GM19193 (cell line): ENCODE data around the gene RFLNA.

ENCODE experiments used
- POLR2A ChIP-seq: IDR thresholded peaks from 4 replicates; pipeline ENCODE4 v1.6.1; 2011; ENCODE audit not compliant: insufficient read depth, insufficient read length; ENCODE audit errors: extremely low read depth

The RFLNA gene

GRCh38 chr12:124277394-124278241 lies 17.3 kb upstream of the RFLNA start:
- TF ChIP-seq POLR2A, result no peak

DNA sequence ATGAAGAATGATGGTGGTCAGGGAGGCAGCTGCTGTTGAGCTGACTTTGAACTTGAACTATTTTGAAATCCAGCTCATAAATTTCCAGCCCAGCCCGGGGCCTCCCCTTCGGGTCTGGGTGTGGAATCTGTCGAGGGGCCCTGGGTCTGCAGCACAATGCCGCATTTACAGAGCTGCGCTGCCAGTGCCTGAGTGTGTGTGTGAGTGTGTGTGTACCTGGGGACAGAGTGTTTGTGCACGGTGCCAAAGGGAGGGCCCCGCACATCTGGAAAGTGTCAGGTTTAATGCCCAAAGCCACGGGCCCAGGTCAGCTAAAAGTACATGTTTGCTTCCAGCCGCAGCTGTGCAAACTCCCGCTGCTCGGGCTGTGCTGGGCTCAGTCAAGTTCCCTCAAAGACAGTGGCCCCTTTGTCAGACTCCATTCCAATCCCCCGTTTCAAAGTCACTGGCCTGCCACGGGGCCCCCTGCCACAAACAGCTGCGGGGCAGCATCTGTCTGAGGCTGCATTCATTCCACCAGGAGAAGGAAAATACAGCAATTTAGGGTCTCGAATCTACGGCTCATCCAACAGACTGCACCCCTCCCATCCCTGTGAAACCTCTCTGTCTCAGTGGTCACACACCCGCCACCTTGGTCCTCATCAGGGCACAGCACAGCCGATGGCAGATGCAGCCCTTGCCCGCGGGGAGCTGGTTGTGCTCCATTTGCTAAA lies 16.3 kb upstream of the RFLNA start:
- no peak for TF ChIP-seq POLR2A

DNA sequence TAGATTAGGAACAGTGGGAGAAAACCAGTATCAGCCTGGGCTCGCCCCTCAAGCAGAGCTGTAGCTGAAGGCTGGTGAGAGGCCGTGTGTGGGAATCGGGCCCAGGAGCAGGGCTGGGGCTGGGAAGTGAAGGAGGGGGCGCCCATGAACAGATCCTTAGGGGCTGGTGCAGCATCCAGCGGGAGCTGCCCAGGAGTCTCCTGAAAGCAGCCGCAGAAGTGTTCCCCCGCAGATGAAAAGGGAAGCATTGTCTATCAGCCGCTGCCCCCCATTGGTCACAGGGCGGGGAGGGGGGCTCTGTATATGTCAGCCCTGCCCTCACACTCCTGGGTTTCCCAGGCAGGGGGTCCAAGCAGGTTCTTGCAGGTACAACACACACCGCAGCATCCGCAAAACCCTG lies 15.6 kb upstream of the RFLNA start:
- no peak for TF ChIP-seq POLR2A

DNA sequence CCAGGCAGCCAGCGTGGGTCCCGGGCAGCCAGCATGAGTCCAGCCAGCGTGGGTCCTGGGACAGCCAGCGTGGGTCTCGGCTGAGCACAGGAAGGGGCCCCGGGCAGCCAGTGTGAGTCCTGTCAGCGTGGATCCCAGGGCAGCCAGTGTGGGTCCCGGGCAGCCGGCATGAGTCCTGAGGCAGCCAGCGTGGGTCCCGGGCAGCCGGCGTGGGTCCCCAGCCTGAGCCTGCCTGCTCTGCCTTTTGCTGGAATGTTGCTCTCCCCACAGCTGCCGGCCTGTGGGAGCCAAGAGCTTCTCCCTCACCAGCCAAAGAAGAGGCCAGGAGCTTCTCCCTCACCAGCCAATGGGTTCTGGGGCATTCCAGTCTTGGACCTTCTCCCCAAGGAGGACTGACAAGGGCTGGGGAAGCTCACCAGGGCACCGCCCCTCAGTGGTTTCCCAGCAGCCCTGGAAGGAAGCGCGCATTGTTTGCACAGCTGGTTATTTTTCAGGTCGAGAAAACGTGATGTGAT lies 15.0 kb upstream of the RFLNA start:
- TF ChIP-seq POLR2A, result no peak

DNA sequence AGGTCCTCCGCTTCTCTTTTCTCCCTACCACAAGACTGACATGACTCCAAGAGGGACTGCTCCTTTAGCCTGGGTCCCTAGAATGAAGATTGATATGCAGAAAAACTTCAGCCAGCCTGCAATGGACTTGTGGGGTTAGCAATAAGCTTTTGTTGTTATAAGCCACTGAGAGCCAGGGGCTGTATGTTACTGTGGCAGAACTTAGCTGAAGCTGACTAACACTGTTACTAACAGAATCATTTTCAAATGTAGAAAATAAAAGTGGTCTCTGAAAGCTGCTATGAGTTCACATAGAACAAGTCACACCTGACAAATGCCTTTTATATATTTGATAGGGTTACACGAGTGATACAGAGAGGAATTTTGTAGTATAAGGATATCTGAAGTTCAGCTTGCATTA lies 13.6 kb upstream of the RFLNA start:
- no peak for TF ChIP-seq POLR2A

- no peak for TF ChIP-seq POLR2A
These were observed 12.6 kb upstream of the RFLNA start for GRCh38 chr12:124282287-124282686.

GRCh38 chr12:124283326-124283725 lies 11.6 kb upstream of the RFLNA start:
- TF ChIP-seq POLR2A, result no peak

GRCh38 chr12:124284368-124284767 lies 10.5 kb upstream of the RFLNA start:
- TF ChIP-seq POLR2A, result no peak

DNA sequence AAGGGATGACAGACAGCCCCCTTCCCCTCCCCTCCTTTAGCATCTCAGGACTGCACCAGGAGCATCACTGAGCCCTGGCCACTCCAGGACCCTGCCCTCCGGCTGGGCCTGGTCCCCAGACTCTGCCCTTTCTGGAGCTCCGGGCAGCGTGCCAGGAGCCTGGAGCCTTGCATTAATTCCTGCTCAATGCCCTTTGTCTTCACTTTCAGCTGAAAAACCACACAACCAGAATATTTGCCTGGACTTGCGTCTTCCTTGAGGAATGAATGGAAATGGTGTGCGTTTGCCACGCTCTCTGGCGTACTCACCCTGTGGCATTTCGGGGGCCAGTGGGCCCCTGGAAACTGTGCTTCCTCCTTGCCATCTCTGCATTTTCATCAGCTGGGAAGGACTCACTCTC lies 8.5 kb upstream of the RFLNA start:
- no peak for TF ChIP-seq POLR2A

GRCh38 chr12:124286971-124287370 lies 7.9 kb upstream of the RFLNA start:
- TF ChIP-seq POLR2A, result no peak

DNA sequence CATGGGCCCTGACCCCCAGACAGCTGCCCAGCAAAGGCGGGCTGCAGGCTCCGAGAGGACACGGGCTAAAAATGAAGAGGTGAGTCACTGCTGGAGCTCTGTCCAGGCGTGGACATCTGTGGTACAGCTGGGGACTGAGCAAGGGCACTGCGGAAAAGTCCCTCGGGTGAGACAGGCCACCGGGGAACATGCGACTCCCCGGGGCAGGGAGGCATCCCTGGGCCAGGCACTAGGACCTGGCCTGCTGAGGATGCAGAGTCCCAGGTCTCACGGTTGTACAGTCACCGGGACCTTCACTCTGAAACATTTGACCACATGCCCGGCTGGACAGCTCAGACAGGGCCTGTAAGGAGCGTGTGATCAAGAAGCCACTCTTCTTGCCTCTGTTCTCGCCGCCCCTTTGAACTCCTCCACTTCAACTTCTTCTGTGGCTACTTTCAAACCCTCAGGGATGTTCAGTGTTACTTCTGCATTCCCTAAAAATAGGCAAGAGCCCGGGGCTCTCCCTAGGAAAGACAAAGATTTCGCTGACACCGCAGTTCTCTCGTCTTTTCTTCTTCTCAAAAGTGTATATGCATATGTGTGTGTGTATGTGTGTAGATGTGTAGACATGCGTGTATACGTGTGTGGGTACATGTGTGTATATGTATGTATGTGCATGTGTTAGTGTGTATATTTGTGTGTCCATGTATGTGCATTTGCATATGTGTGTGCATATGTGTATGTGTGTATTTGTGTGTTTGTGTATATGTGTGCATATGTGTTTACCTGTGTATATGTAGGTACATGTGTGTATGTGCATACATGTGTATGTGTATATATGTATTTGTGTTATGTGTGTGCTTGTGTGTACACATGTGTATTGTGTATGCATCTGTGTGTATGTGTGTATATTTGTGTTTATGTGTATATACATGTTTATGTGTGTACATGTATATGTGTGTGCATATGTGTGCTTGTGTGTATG lies 5.0 kb upstream of the RFLNA start:
- TF ChIP-seq POLR2A, result no peak

GRCh38 chr12:124292385-124292784 lies 2.5 kb upstream of the RFLNA start:
- no peak for TF ChIP-seq POLR2A

GRCh38 chr12:124293286-124294003 lies 1.4 kb upstream of the RFLNA start:
- no peak for TF ChIP-seq POLR2A

GRCh38 chr12:124295431-124296058 lies 652 bp downstream of the RFLNA start:
- no peak for TF ChIP-seq POLR2A
